ENCODE results near the gene IKZF1.

DNA sequence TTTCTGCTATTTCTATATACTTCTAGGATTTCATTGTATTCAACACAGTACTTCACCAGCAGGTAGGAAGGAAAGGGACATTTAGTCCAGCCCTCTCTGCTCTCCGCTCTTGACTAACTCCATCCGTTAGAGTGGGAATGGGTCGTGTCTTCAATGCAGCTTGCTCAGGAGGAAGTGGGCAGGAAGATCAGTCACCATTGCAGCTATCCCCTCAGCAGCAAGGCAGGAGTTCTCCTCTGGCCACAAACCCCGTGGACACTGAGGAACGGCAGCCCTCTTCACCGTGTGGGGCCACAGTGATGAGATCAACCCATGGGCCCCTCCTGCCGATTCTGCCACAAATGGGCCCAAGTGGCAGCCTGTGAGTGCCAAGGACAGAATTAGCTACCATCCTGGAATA is 30.2 kb upstream of the IKZF1 start:
- no peak for TF ChIP-seq POLR2AphosphoS5 (IDR thresholded peaks at IDR 0.05; ENCODE audit: low read depth, low read length)
- TF ChIP-seq, protein P1, sequence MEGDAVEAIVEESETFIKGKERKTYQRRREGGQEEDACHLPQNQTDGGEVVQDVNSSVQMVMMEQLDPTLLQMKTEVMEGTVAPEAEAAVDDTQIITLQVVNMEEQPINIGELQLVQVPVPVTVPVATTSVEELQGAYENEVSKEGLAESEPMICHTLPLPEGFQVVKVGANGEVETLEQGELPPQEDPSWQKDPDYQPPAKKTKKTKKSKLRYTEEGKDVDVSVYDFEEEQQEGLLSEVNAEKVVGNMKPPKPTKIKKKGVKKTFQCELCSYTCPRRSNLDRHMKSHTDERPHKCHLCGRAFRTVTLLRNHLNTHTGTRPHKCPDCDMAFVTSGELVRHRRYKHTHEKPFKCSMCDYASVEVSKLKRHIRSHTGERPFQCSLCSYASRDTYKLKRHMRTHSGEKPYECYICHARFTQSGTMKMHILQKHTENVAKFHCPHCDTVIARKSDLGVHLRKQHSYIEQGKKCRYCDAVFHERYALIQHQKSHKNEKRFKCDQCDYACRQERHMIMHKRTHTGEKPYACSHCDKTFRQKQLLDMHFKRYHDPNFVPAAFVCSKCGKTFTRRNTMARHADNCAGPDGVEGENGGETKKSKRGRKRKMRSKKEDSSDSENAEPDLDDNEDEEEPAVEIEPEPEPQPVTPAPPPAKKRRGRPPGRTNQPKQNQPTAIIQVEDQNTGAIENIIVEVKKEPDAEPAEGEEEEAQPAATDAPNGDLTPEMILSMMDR (IDR thresholded peaks at IDR 0.05) = no peak
- TF ChIP-seq TCF7L2 (IDR thresholded peaks at IDR 0.05; ENCODE audit: low read depth, low read length) = no peak
- TF ChIP-seq, protein P2, sequence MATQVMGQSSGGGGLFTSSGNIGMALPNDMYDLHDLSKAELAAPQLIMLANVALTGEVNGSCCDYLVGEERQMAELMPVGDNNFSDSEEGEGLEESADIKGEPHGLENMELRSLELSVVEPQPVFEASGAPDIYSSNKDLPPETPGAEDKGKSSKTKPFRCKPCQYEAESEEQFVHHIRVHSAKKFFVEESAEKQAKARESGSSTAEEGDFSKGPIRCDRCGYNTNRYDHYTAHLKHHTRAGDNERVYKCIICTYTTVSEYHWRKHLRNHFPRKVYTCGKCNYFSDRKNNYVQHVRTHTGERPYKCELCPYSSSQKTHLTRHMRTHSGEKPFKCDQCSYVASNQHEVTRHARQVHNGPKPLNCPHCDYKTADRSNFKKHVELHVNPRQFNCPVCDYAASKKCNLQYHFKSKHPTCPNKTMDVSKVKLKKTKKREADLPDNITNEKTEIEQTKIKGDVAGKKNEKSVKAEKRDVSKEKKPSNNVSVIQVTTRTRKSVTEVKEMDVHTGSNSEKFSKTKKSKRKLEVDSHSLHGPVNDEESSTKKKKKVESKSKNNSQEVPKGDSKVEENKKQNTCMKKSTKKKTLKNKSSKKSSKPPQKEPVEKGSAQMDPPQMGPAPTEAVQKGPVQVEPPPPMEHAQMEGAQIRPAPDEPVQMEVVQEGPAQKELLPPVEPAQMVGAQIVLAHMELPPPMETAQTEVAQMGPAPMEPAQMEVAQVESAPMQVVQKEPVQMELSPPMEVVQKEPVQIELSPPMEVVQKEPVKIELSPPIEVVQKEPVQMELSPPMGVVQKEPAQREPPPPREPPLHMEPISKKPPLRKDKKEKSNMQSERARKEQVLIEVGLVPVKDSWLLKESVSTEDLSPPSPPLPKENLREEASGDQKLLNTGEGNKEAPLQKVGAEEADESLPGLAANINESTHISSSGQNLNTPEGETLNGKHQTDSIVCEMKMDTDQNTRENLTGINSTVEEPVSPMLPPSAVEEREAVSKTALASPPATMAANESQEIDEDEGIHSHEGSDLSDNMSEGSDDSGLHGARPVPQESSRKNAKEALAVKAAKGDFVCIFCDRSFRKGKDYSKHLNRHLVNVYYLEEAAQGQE (IDR thresholded peaks at IDR 0.05; ENCODE audit: insufficient read depth in 1 of 2, low read depth in 2 of 2, low read length in 1 of 2) = no peak
